Mesenchymal stem cell (in vitro differentiated cells and primary cell): ENCODE data around the gene NAALADL2.

Source experiments
- DNase-seq: peaks from one replicate; pipeline ENCODE4 v3.0.0-alpha.2; 2013
- H2AFZ ChIP-seq: one replicate; pipeline ENCODE4 v1.6.1; 2013; ENCODE audit warnings: low read depth, mild to moderate bottlenecking, control low read depth, inconsistent platforms, low read length, moderate library complexity
- H2AK5ac ChIP-seq: 2 replicates; pipeline ENCODE4 v1.6.1; 2013; ENCODE audit warnings: low read length, moderate library complexity, mild to moderate bottlenecking, inconsistent platforms; ENCODE audit not compliant: severe bottlenecking
- H2BK120ac ChIP-seq: one replicate; pipeline ENCODE4 v1.6.1; 2013; ENCODE audit warnings: low read depth, mild to moderate bottlenecking, inconsistent platforms, low read length, moderate library complexity
- H2BK12ac ChIP-seq, 2 experiments: one replicate each; pipeline ENCODE4 v1.6.1; 2013; ENCODE audit warnings: inconsistent platforms in 2 of 2, low read length in 2 of 2, mild to moderate bottlenecking in 2 of 2, moderate library complexity in 2 of 2, control low read depth in 1 of 2
- H2BK15ac ChIP-seq: one replicate; pipeline ENCODE4 v1.6.1; 2013; ENCODE audit warnings: mild to moderate bottlenecking, low read depth, inconsistent platforms; ENCODE audit not compliant: poor library complexity, severe bottlenecking
- H2BK5ac ChIP-seq: 2 replicates; pipeline ENCODE4 v1.6.1; 2013; ENCODE audit warnings: low read depth, mild to moderate bottlenecking, low read length, control low read depth, inconsistent platforms; ENCODE audit not compliant: poor library complexity, severe bottlenecking
- H3K14ac ChIP-seq, 2 experiments: one replicate each; pipeline ENCODE4 v1.6.1; 2013; ENCODE audit warnings: inconsistent platforms in 2 of 2, low read length in 2 of 2, control low read depth in 1 of 2, mild to moderate bottlenecking in 1 of 2, moderate library complexity in 1 of 2
- H3K18ac ChIP-seq, 2 experiments: one replicate each; pipeline ENCODE4 v1.6.1; 2013; ENCODE audit warnings: inconsistent platforms in 2 of 2, low read length in 2 of 2, control low read depth in 1 of 2, low read depth in 1 of 2, mild to moderate bottlenecking in 1 of 2
- H3K23ac ChIP-seq, 2 experiments: one replicate each; pipeline ENCODE4 v1.6.1; 2013; ENCODE audit warnings: inconsistent platforms in 2 of 2, low read length in 2 of 2, mild to moderate bottlenecking in 2 of 2, moderate library complexity in 2 of 2, control low read depth in 1 of 2
- H3K27ac ChIP-seq: 2 replicates; pipeline ENCODE4 v1.5.1; 2013; ENCODE audit warnings: mild to moderate bottlenecking, moderate library complexity, low read length, control low read depth, inconsistent platforms; ENCODE audit not compliant: poor library complexity, severe bottlenecking
- H3K27me3 ChIP-seq, 2 experiments: 2 replicates each; pipeline versions ENCODE4 v1.6.1 to v1.7.0; 2013; ENCODE audit warnings: low read length in 2 of 2, mild to moderate bottlenecking in 2 of 2, moderate library complexity in 2 of 2, control low read depth in 1 of 2, inconsistent platforms in 1 of 2; ENCODE audit not compliant: control insufficient read depth in 1 of 2, insufficient read depth in 1 of 2
- H3K36me3 ChIP-seq, 2 experiments: 2 replicates each; pipeline versions ENCODE4 v1.6.1 to v1.7.0; 2013; ENCODE audit warnings: low read length in 2 of 2, control low read depth in 1 of 2, inconsistent platforms in 1 of 2, low read depth in 1 of 2, mild to moderate bottlenecking in 1 of 2; ENCODE audit not compliant: insufficient read depth in 2 of 2, control insufficient read depth in 1 of 2
- H3K4ac ChIP-seq, 2 experiments: one replicate each; pipeline ENCODE4 v1.6.1; 2013; ENCODE audit warnings: inconsistent platforms in 2 of 2, low read length in 2 of 2, mild to moderate bottlenecking in 2 of 2, moderate library complexity in 2 of 2, control low read depth in 1 of 2, low read depth in 1 of 2
- H3K4me1 ChIP-seq: 2 replicates; pipeline ENCODE4 v1.6.1; 2013; ENCODE audit warnings: low read depth, low read length, control low read depth; ENCODE audit not compliant: control insufficient read depth, insufficient read depth
- H3K4me2 ChIP-seq: 2 replicates; pipeline ENCODE4 v1.6.1; 2013; ENCODE audit warnings: low read length, mild to moderate bottlenecking, inconsistent platforms; ENCODE audit not compliant: poor library complexity, severe bottlenecking
- H3K4me3 ChIP-seq, 2 experiments: 2 replicates each; pipeline versions ENCODE4 v1.5.1 to v1.7.0; 2013; ENCODE audit warnings: low read length in 2 of 2, mild to moderate bottlenecking in 2 of 2, control low read depth in 1 of 2, low read depth in 1 of 2; ENCODE audit not compliant: insufficient read depth in 1 of 2
- H3K79me1 ChIP-seq: replicated peaks from 2 replicates; pipeline ENCODE4 v1.6.1; 2013; ENCODE audit warnings: mild to moderate bottlenecking, control low read depth, low read length, inconsistent platforms; ENCODE audit not compliant: poor library complexity, severe bottlenecking
- H3K9ac ChIP-seq: 2 replicates; pipeline ENCODE4 v1.7.0; 2013; ENCODE audit warnings: mild to moderate bottlenecking, low read length, moderate library complexity
- H3K9me3 ChIP-seq: 2 replicates; pipeline ENCODE4 v1.7.0; 2013; ENCODE audit warnings: mild to moderate bottlenecking, low read length; ENCODE audit not compliant: control insufficient read depth
- H4K8ac ChIP-seq: one replicate; pipeline ENCODE4 v1.6.1; 2013; ENCODE audit warnings: inconsistent platforms, mild to moderate bottlenecking, low read length, moderate library complexity
- H4K91ac ChIP-seq: one replicate; pipeline ENCODE4 v1.6.1; 2013; ENCODE audit warnings: mild to moderate bottlenecking, low read length, inconsistent platforms
- WGBS: methylation state at CpG from one replicate; pipeline ENCODE4 v1.1.7; 2013; ENCODE audit warnings: mixed read lengths; 5-methylcytosine and 5-hydroxymethylcytosine counted together

Gene NAALADL2

GRCh38 chr3:175199961-175200360 is 340.8 kb downstream of the NAALADL2 start:
- Histone ChIP-seq H2AFZ (no peak overlapping the region), H3K14ac (no peak overlapping the region), H2BK12ac (no peak overlapping the region), H3K4me3 (no peak overlapping the region), H2BK120ac (no peak overlapping the region), H3K9me3 (no peaks in the 10 kb centered on the region), H2AK5ac (no peak overlapping the region), H3K27me3 (no peaks in the 10 kb centered on the region), H3K27ac (no peak overlapping the region), H3K36me3 (no peaks in the 10 kb centered on the region), H3K4me1 (no peaks in the 10 kb centered on the region), H3K4me2 (no peak overlapping the region), H4K8ac (no peak overlapping the region), H3K18ac (no peak overlapping the region), H3K23ac (no peak overlapping the region), H4K91ac (no peak overlapping the region), H3K9ac (no peak overlapping the region), H2BK5ac (no peak overlapping the region), H2BK15ac (no peak overlapping the region), H3K79me1 (no peaks in the 10 kb centered on the region), H3K4ac (no peak overlapping the region)
- 100% methylated on average over 1 of the region's 1 CpG for WGBS
- peak; percentile 5 for DNase-seq

GRCh38 chr3:175200391-175201095 is 341.4 kb downstream of the NAALADL2 start:
- no peak overlapping the region for H3K14ac ChIP-seq
- no peak overlapping the region for H4K8ac ChIP-seq
- no peaks in the 10 kb centered on the region for H3K4me1 ChIP-seq
- no peak overlapping the region for H2BK12ac ChIP-seq
- DNase-seq = peak; percentile 12
- H3K27me3 ChIP-seq = no peaks in the 10 kb centered on the region
- H3K18ac ChIP-seq = no peak overlapping the region
- H2BK5ac ChIP-seq = no peak overlapping the region
- no peaks in the 10 kb centered on the region for H3K9me3 ChIP-seq
- H4K91ac ChIP-seq = no peak overlapping the region
- WGBS = 47% methylated on average over 2 of the region's 2 CpGs
- no peak overlapping the region for H2BK120ac ChIP-seq
- H3K79me1 ChIP-seq = no peaks in the 10 kb centered on the region
- no peak overlapping the region for H2AFZ ChIP-seq
- no peak overlapping the region for H3K27ac ChIP-seq
- no peak overlapping the region for H3K4me2 ChIP-seq
- H3K36me3 ChIP-seq = no peaks in the 10 kb centered on the region
- no peak overlapping the region for H3K4ac ChIP-seq
- no peak overlapping the region for H3K23ac ChIP-seq
- H2BK15ac ChIP-seq = no peak overlapping the region
- no peak overlapping the region for H3K4me3 ChIP-seq
- H3K9ac ChIP-seq = no peak overlapping the region
- H2AK5ac ChIP-seq = no peak overlapping the region

DNA sequence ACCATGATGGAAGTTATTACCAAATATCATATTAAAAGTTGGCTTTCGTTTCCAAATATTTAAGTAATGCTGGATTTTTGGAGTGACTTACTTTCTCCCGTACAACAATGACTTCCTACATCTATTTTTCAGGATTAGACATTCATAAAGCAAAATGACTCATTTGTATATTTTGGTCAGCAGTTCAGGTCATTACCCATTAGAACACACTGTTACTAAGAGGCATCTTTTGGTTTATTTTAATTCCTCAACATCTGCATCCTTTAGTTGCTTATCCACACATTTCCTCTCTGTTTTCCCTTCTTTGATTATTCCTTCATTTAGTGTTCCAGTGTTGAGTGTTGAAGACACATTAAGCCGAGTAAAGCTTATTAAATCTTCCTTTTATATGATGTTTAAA is 348.2 kb downstream of the NAALADL2 start:
- WGBS = 40% methylated on average over 1 of the region's 3 CpGs
- H3K27me3 ChIP-seq = no peaks in the 10 kb centered on the region

DNA sequence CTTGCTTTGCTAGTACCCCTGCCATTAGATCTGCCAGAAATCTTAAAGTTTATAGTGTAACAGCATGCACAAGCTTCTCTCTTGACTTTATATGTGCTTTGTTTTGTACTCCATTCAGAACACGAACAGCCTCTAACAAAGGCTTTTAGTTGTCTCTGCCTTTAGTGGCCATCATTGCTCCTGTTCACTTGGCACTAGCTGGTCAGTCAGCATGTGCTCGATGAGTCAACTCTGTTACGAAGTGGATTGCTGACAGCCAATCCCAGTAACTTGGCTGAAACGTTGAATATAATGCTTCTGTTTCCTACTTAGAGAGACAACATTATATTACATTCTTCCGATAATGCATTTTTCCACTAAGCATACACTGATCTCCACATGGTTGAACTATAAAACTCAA is 349.2 kb downstream of the NAALADL2 start:
- H2BK12ac ChIP-seq = peak overlapping the region in 1 of 2 experiments; percentile 73
- H3K14ac ChIP-seq = no peak overlapping the region
- no peak overlapping the region for H3K4me3 ChIP-seq
- H2AFZ ChIP-seq = peak overlapping the region; percentile 29
- H3K18ac ChIP-seq = peak overlapping the region; percentile 54 to 75
- peak overlapping the region; percentile 80 for H4K8ac ChIP-seq
- H3K4me2 ChIP-seq = no peak overlapping the region
- H3K36me3 ChIP-seq = no peaks in the 10 kb centered on the region
- no peak overlapping the region for H2BK5ac ChIP-seq
- H4K91ac ChIP-seq = no peak overlapping the region
- H3K4ac ChIP-seq = peak overlapping the region in 1 of 2 experiments; percentile 51
- no peak overlapping the region for H3K27ac ChIP-seq
- H3K79me1 ChIP-seq = no peaks in the 10 kb centered on the region
- H3K27me3 ChIP-seq = no peaks in the 10 kb centered on the region
- 84% methylated on average over 3 of the region's 5 CpGs for WGBS
- H3K23ac ChIP-seq = no peak overlapping the region
- H3K4me1 ChIP-seq = no peaks in the 10 kb centered on the region
- H2BK120ac ChIP-seq = no peak overlapping the region
- H3K9ac ChIP-seq = no peak overlapping the region
- peak; percentile 33 for DNase-seq
- no peak overlapping the region for H2BK15ac ChIP-seq
- H2AK5ac ChIP-seq = no peak overlapping the region
- H3K9me3 ChIP-seq = no peaks in the 10 kb centered on the region

More for the DNA sequence above, 348.2 kb downstream of the NAALADL2 start:
- Histone ChIP-seq H2AK5ac (no peak overlapping the region), H3K4me1 (no peaks in the 10 kb centered on the region), H3K79me1 (no peaks in the 10 kb centered on the region), H4K91ac (no peak overlapping the region), H3K18ac (no peak overlapping the region), H3K14ac (no peak overlapping the region), H2BK5ac (no peak overlapping the region), H3K4me3 (no peak overlapping the region), H3K4ac (no peak overlapping the region), H3K9me3 (no peaks in the 10 kb centered on the region), H4K8ac (no peak overlapping the region), H3K23ac (no peak overlapping the region), H2BK120ac (no peak overlapping the region), H3K4me2 (no peak overlapping the region), H2BK12ac (no peak overlapping the region), H3K36me3 (no peaks in the 10 kb centered on the region), H3K27ac (no peak overlapping the region), H2BK15ac (no peak overlapping the region), H2AFZ (no peak overlapping the region), H3K9ac (no peak overlapping the region)
- peak; percentile 50 for DNase-seq
